Stomach (tissue), 9 donors: ENCODE results near the gene E4F1. TPM values are rescaled to one million over a fixed set of nuclear protein-coding genes. Genes with fewer than 3 reads are reported as not detected.
"Not testable (repeated sequence)": the region's sequence is repeated elsewhere in the genome, so short reads cannot be mapped to it uniquely, and the experiment has no call there.

ENCODE experiments used
- DNase-seq, 2 donors: peaks; one replicate each; pipeline versions ENCODE4 v3.0.0 to v3.0.0-alpha.2; 2013 to 2019
- H3K27ac ChIP-seq, 5 donors: fragments of 200-600 bp in 4 of 5; sonication (generic) in 4 of 5; one replicate each; pipeline ENCODE4 v1.5.1; 2013 to 2019; ENCODE audit warnings: mild to moderate bottlenecking in 1 of 5, moderate library complexity in 1 of 5
- H3K27me3 ChIP-seq, 3 donors: fragments of 200-600 bp; sonication (generic); one replicate each; pipeline ENCODE4 v1.5.1; 2017 to 2019; ENCODE audit warnings: mixed run types in 1 of 3
- H3K36me3 ChIP-seq, 4 donors: fragments of 200-600 bp; sonication (generic); 1 replicate in 3 of 4; 2 replicates in 1 of 4; pipeline ENCODE4 v1.5.1; 2016 to 2019
- H3K4me1 ChIP-seq, 4 donors: fragments of 200-600 bp; sonication (generic); one replicate each; pipeline ENCODE4 v1.5.1; 2016 to 2019
- H3K4me3 ChIP-seq, 4 donors: fragments of 200-600 bp; sonication (generic) in 3 of 4; one replicate each; pipeline ENCODE4 v1.5.1; 2016 to 2019; ENCODE audit warnings: mild to moderate bottlenecking in 1 of 4
- H3K9me3 ChIP-seq, 4 donors: fragments of 200-600 bp; sonication (generic); one replicate each; pipeline ENCODE4 v1.5.1; 2016 to 2019
- EP300 ChIP-seq: sonication (generic); formaldehyde crosslinking; IDR thresholded peaks from one replicate; pipeline ENCODE4 v1.6.1; 2017; ENCODE audit warnings: antibody characterized with exemption
- POLR2A ChIP-seq, 4 donors: fragments of 450-650 bp; IDR thresholded peaks; one replicate each; pipeline ENCODE4 v1.6.1; 2016; ENCODE audit warnings: antibody characterized with exemption in 4 of 4, control low read depth in 2 of 4, mild to moderate bottlenecking in 1 of 4, moderate library complexity in 1 of 4
- POLR2AphosphoS5 ChIP-seq, 3 donors: sonication (generic); formaldehyde crosslinking; IDR thresholded peaks; one replicate each; pipeline ENCODE4 v1.6.1; 2016; ENCODE audit warnings: antibody characterized with exemption in 3 of 3
- WGBS, 5 donors: extraction: QIAGEN DNeasy Blood & Tissue Kit in 3 of 5; methylation state at CpG; one replicate each; pipeline versions ENCODE4 v1.1.5 to v1.1.7; 2013 to 2018; 5-methylcytosine and 5-hydroxymethylcytosine counted together
- intact Hi-C: fragments of 100-400 bp; cut with DNase I; formaldehyde crosslinking; loops from one replicate; pipeline ENCODE4 v1.15.1; 2023; ENCODE audit warnings: low total_unique reads
- polyA plus RNA-seq, 3 donors: library from polyadenylated mRNA; stranded (reverse); fragments of 200-250 nt; gene quantifications; one replicate each; pipeline ENCODE4 v1.2.3, GENCODE V29; 2013
- total RNA-seq, 5 donors: library from RNA; depleted of rRNA; stranded (reverse); fragments of >200 nt; gene quantifications; one replicate each; pipeline versions ENCODE4 v1.1.0 to v1.2.3, GENCODE V29; 2014 to 2016
- TF ChIP-seq, protein P1 (sequence below), 7 experiments: fragments of 450-650 bp in 4 of 7; fragments of 200-600 bp in 3 of 7; sonication (generic) in 3 of 7; IDR thresholded peaks; one replicate each; pipeline ENCODE4 v1.5.1; 2016 to 2019; ENCODE audit warnings: antibody characterized with exemption in 7 of 7, control low read depth in 2 of 7, mild to moderate bottlenecking in 1 of 7
- donor health status: healthy with polysubstance abuse.
- donor health status: Bipolar disorder and iron deficiency.
- donor health status: healthy.

Gene E4F1
- total and polyA plus RNA-seq, 8 donors, result 12.7 to 114 (median 35.6) TPM

DNA sequence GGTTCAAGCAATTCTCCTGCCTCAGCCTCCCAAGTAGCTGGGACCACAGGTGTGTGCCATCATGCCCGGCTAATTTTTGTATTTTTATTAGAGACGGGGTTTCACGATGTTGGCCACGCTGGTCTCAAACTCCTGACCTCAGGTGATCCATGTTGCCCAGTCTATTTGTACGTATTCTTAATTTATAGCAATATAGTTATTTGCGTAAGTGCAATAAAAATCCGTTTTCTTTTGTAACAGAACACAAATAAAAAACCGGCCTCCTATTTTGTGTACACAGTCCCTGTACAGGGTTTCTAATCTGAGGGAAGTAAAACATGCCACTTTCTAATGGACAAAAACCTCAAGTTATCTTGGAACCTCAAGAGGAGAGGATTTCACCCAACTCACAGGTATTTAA, 36.9 kb downstream of the E4F1 start:
- Histone ChIP-seq H3K4me1 (peaks cover under 1 to 18% (median 8%) of the 10 kb centered on the region in 4 donors), H3K27me3 (no peaks in the 10 kb centered on the region), H3K9me3 (no peaks in the 10 kb centered on the region), H3K27ac (no peak overlapping the region), H3K36me3 (peaks cover 81 to 96% (median 91%) of the 10 kb centered on the region in 4 donors), H3K4me3 (no peak overlapping the region)
- intact Hi-C loops, result no loop called here
- TF ChIP-seq EP300, result no peak
- TF ChIP-seq POLR2A (IDR thresholded peaks at IDR 0.05), result no peak
- TF ChIP-seq, protein P1, sequence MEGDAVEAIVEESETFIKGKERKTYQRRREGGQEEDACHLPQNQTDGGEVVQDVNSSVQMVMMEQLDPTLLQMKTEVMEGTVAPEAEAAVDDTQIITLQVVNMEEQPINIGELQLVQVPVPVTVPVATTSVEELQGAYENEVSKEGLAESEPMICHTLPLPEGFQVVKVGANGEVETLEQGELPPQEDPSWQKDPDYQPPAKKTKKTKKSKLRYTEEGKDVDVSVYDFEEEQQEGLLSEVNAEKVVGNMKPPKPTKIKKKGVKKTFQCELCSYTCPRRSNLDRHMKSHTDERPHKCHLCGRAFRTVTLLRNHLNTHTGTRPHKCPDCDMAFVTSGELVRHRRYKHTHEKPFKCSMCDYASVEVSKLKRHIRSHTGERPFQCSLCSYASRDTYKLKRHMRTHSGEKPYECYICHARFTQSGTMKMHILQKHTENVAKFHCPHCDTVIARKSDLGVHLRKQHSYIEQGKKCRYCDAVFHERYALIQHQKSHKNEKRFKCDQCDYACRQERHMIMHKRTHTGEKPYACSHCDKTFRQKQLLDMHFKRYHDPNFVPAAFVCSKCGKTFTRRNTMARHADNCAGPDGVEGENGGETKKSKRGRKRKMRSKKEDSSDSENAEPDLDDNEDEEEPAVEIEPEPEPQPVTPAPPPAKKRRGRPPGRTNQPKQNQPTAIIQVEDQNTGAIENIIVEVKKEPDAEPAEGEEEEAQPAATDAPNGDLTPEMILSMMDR (IDR thresholded peaks at IDR 0.05), result no peak
- TF ChIP-seq POLR2AphosphoS5 (IDR thresholded peaks at IDR 0.05), result no peak
- no peak for DNase-seq
- WGBS, 5 donors, result 89 to 92% (median 90%) methylated on average over 8 of the region's 8 CpGs

DNA sequence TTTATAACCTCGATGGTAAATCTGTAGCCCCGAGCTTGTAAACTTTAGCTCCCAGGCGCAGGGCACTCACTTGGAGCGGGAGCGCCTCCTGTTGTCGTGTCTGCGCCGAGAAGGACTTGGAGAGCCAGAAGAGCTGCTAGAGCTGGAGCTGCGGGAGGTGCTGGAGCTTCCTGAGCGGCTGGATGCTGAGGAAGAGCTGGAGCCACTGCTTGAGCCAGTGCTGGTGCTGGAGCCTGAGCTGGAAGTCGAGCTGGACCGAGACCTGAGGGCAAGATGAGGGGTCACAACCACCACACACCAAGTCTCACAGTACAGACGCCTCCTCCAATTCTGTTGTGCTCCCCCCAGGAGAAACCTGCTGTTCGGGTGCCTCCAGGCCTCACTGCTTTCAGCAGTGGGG, 39.6 kb downstream of the E4F1 start:
- 82 to 89% (median 84%) methylated on average over 11 to 14 of the region's 14 CpGs for WGBS, 5 donors
- H3K27me3 ChIP-seq, H3K9me3 ChIP-seq, intact Hi-C loops, H3K4me3 ChIP-seq, H3K27ac ChIP-seq, DNase-seq: not testable (repeated sequence)
- Histone ChIP-seq H3K36me3 (peaks cover 53 to 70% (median 66%) of the 10 kb centered on the region in 4 donors), H3K4me1 (peaks cover 18 to 36% (median 23%) of the 10 kb centered on the region in 4 donors)

DNA sequence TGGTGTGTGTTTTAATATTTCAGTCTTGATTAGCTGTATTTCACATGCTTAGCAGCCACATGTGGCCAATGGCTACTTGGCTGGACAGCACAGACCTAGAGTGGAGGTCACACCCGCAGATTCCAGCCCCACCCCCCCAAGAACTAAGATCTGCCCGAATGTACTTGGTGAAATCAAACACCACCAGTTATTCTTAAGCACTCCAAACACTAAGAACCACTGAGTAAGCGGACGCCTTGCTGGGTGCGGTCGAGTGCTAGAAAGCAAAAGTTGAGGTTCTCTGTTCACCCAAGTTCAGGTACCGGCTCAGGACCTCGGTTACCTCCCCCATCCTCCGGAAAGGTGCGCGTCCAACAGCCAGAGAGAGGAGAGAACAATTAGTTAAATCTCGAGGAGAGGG, 43.5 kb downstream of the E4F1 start:
- intact Hi-C loops, DNase-seq, H3K27me3 ChIP-seq, H3K9me3 ChIP-seq: not testable (repeated sequence)
- H3K4me3 ChIP-seq, result peak overlapping the region; percentile 75 to 81 (median 78)
- peaks cover 27 to 62% (median 43%) of the 10 kb centered on the region in 4 donors for H3K4me1 ChIP-seq
- 3 to 6% (median 4%) methylated on average over 2 to 11 of the region's 12 CpGs for WGBS, 5 donors
- H3K36me3 ChIP-seq, result peaks cover 24 to 33% (median 27%) of the 10 kb centered on the region in 4 donors
- H3K27ac ChIP-seq, result peak overlapping the region in 4 of 5 donors; percentile 90 to 96 (median 93)

DNA sequence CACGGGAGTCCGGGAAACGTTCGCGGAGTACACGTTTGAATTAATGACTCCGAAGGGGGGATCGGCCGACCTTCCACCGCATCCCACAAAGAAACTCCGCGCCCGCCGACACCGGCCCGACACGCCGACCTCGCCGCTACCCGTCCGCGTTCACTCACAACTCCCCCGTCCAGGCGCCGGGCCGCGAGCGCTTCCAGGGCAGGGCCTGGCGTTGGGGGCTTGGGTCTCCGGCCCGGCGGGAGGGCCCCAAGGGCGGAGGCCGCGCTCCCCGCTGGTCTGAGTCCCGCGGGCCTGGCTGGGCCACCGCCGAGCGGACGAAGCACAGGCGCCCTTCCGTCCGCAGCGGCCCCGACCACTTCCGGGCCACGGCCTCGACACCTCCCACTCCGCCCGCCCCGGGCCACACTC, 44.1 kb downstream of the E4F1 start:
- Histone ChIP-seq H3K4me1 (peaks cover 27 to 64% (median 43%) of the 10 kb centered on the region in 4 donors), H3K27ac (peak overlapping the region; percentile 90 to 97 (median 95)), H3K36me3 (peaks cover 18 to 30% (median 21%) of the 10 kb centered on the region in 4 donors), H3K4me3 (peak overlapping the region; percentile 75 to 81 (median 78))
- H3K9me3 ChIP-seq, H3K27me3 ChIP-seq, intact Hi-C loops, DNase-seq: not testable (repeated sequence)
- 0 to 1% (median 0%) methylated on average over 32 to 54 of the region's 54 CpGs for WGBS, 5 donors

DNA sequence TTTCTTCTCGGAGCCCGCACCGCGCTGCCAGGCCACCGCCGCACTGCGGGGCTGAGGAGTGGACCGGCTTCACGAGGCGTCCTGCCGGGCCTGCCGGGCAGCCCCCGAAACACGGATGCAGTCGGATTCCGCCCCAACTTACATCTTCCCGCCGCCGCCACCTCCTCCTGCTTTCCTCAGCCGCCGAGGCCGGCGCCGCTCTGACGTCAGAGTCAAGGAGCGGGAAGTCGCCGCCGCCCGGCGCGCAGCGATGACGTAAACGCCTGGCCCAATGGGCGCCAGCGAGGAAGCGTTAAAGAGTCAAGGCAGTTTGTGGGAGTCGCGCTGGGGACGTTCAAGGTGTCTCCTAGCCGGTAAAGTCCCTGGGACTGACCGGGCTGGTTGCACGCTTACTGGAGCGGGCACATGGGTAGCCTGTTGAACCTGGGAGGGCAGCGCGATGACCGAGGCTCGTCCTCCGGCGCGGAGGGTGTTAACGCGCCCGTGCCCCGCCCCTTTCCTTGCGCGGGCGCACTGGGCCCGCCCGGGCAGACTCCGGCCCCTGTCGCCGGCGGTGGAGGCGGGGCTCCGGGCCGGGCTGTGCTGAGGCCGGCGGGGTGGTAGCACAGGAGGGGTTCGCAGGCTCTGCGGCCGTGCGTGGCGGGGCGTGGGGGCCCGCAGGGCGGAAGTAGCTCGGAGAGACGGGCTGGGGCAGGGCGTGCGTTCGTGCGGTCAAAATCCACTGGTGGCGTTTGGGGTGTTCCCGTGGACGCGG, 44.7 kb downstream of the E4F1 start, which contains the start of gene RNPS1:
RNPS1 (minus strand) TSS at position 214 of the 754 bp plus-strand sequence. CDS start 3,483 bp downstream, outside the sequence.
- TF ChIP-seq POLR2A (IDR thresholded peaks at IDR 0.05) (peak in 2 of 4 donors; percentile 95 to 98), POLR2AphosphoS5 (IDR thresholded peaks at IDR 0.05) (peak; percentile 97 to 100 (median 99))
- TF ChIP-seq, protein P1 (IDR thresholded peaks at IDR 0.05), result no peak
- no peaks in the 10 kb centered on the region for H3K27me3 ChIP-seq
- no peaks in the 10 kb centered on the region for H3K9me3 ChIP-seq
- 0 to 2% (median 0%) methylated on average over 33 to 88 of the region's 88 CpGs for WGBS, 5 donors
- peaks cover 12 to 24% (median 15%) of the 10 kb centered on the region in 4 donors for H3K36me3 ChIP-seq
- peak within 1 kb of the TSS; percentile 90 to 97 (median 95) for H3K27ac ChIP-seq
- peaks cover 27 to 64% (median 43%) of the 10 kb centered on the region in 4 donors for H3K4me1 ChIP-seq
- peak; percentile 98 to 99 for DNase-seq
- intact Hi-C loops, result no loop called here
- H3K4me3 ChIP-seq, result peak within 1 kb of the TSS; percentile 75 to 81 (median 78)

DNA sequence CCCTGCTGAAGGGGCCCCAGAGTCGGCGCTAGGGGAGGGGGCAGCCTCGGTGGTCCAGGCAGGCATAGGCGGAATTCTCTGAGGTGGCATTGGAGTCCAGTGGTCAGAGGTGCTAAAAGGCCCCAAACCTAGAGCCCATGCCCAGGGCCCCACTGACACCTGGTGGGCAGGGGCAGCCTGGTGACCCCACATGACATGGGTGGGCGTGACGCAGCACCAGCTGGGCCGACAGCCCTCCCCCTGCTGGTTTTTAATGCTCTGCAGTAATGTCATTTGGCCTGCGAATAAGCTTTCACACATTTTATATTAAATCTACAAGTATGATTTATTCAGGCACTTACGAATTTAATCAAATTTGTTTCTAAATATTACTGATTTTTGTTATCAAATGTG, 46.7 kb downstream of the E4F1 start:
- Histone ChIP-seq H3K36me3 (peaks cover 0 to 11% (median 0%) of the 10 kb centered on the region in 4 donors), H3K4me3 (no peak overlapping the region), H3K9me3 (no peaks in the 10 kb centered on the region), H3K4me1 (peaks cover 23 to 54% (median 34%) of the 10 kb centered on the region in 4 donors), H3K27ac (no peak overlapping the region), H3K27me3 (no peaks in the 10 kb centered on the region)
- 81 to 92% (median 88%) methylated on average over 9 of the region's 9 CpGs for WGBS, 5 donors
- no peak for TF ChIP-seq EP300
- no peak for TF ChIP-seq POLR2A (IDR thresholded peaks at IDR 0.05)
- intact Hi-C loops, result no loop called here
- DNase-seq, result no peak
